HG02885 (cell line): ENCODE data around the gene C5orf58.
A peak's percentile ranks its signal among the peaks of the same experiment; 100 is the strongest.

Experiments used
- ATAC-seq: cut with Tn5 transposase; IDR thresholded peaks from one replicate; pipeline ENCODE4 v1.9.1; 2021; ENCODE audit warnings: mild to moderate bottlenecking; ENCODE audit not compliant: unreplicated experiment, poor library complexity

C5orf58 gene

DNA sequence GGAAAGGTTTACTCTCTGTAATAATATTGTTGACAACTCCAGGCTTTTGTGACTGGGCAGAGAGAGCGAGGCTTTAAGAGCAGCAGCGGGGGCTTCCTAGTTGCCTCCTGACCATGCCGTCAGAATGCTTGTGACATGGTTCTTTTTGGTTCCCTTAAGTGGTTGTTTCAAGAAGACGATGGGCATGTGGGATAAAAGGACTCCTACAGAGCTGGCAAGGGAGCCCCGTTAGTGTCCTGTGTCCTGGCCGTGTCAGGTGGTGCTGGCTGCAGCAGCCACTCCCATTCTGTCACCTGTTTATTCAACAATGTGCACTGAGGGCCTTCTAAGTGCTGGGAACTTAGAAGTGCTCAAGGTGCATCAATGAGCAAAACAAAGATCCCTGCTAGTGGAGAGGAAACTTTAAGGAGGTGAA lies 45.1 kb downstream of the C5orf58 start:
- ATAC-seq = no peak

DNA sequence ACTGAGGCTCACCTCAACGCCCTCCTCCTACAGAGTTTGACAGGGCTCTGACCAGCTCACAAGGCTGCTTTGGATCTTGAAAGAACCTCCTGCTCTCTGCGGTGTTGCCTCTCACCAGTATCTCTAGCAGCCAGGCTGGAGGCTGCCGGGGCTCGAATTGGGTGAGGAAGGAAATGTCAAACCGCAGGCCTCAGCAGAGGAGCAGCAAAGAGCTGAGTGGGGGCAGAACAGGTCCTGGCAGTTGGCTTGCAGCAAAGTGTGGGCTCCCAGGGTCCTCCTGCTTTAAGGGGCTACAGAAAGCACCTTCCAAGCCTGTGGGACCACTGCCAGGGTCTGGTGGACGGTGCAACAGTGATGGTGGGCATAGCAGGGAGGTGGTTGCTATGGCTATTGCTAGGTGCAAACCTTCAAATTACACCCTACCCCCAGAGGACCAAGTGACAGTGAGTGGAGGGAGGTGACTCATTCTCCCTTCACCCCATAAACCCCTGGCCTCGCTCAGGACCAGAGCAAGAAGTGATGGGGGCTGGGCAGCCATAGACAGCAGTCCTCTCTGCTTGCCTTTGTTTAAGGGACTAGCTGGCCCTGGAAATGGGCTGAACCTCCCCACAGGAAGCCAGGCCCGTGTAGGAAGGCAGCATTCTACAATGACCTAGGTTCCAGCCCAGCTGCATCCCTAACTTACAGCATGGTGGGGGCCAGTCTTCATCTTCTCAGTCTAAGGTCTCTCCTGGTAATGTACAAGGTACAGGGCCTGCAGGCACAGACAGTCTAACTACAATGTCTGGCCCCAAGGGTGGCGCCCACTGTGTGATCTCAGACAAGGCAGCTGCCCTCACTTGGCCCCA lies 46.0 kb downstream of the C5orf58 start:
- ATAC-seq = peak; percentile 90

DNA sequence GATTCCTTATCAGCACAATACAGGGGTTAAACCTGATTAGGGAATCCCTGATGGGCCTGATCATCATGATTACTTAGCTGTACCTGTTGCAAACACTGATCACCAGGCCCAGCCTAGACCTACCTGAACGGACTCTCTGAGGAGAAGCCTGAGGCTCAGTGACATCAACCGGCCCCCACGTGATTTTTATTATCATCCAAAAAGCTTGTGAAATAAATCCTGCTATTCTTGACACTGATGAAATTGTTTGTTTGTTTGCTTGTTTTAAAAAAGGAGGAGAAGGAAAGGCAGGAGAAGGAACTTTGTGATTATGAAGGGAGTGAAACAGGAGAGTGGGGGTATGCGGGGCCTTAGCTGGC lies 46.7 kb downstream of the C5orf58 start:
- no peak for ATAC-seq

DNA sequence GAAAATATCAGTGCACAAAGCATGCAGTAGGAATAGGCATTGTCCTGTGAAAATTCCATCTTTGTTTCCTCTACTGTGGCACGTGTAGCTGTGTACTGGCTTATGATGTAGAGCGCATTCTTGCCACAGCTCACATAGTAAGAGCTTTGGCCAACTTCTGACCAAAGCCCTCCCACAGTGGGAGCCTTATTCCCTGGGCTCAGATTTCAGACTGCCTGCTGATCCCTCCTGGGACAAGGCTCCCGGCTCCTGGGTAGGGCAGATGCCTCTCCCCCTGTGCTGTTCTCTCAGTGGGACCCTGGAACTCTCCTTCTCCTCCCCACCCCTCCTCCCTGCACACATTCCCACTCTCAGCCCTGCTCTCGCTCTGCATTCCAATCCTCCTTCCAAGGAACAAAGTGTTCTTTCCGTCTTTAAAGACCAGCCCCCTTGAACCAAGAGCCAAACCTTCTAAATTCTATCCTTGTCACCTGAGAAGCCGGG lies 47.3 kb downstream of the C5orf58 start:
- no peak for ATAC-seq

DNA sequence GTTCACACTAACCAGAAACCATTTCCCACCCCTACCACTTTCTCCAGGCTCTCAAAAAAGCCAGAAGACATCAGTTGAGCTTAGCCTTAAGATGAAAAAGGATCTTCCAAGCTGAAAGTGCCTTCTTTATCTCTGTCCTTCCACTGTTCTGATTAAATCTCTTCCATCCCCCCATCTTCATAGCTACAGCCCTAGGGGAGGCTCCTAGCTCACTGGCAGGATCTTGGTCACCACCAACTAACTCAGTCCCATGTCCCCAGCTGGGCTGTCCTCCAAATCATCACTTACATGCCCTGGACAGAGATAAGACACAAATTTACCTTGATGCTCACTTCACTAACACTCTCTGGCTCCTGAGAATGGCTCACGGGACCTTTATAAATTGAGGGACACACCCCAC lies 50.5 kb downstream of the C5orf58 start:
- ATAC-seq = no peak

DNA sequence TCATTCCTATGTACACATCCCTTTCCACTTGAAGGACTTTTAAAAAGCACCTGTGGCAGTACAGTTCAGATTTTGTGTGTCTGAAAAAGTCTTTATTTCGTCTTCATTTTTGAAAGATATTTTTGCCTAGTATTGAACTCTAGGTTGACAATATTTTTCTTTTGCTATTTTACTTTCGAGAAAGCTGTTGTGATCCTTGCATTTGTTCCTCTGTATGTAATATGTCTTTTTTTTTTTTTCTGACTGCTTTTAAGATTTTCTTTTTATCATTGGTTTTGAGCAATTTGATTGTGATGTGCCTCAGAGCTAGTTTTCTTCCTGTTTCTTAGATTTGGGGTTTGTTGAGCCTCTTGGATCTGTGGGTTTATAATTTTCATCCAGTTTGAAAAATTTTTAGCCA lies 51.4 kb downstream of the C5orf58 start:
- ATAC-seq = no peak

DNA sequence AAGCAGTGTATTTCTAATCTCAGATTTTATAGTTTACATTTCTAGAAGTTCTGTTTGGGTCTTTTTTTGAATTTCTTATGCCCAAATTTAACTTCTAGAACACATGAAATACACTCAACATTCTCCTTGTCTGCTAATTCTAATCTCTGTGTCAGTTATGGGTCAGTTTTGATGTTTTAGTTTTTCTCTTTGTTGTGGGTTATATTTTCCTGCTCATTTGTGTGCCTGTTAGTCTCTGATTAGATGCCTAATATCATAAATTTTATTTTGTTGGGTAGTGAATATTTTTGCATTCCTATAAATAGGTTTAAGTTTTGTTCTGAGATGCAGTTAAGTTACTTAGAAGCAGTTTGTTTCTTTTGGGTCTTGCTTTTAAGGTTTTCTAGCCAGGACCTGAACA lies 52.4 kb downstream of the C5orf58 start:
- no peak for ATAC-seq

DNA sequence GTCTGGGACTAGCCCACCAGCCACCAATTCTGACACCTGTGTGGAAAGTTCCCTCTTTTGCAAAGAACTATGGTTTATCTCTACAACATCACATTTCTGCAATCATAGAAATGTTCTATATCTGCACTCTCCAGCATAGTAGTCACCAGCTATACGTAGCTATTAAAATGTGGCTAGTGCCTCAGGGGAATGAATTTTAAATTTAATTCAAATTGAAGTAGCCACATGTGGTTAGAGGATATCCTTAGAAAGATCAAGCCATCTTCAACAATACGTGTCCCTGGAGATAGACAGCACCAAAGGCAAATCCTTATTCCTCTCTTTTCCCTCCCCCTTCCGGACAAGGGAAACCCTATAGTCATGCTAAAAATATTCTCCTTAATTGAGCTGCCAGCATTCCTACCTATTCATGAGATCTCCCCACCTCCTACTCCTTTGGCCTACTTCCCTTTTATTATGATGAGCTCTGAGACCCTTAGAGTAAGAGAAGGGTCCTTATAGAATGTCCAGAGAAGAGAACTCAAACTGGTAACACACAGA lies 53.7 kb downstream of the C5orf58 start:
- ATAC-seq = no peak

DNA sequence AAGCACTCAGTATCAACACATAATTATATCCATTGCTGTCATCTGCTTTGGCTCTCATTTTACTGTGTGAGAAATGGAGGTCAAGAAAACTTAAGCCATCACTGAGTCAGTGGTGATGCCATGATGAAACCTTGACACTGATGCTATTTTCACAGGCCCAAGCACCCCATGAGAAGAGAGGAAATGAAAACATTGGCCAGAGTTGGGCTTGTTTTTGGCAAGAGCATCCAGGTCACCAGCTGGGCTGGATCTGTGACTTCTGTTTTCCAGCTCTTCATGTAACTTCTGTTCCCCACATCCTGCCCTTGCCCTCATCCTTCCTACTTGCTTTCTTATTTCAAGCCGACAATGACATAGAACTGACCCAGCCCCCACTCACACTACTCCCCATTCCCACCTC lies 54.7 kb downstream of the C5orf58 start:
- ATAC-seq = no peak

DNA sequence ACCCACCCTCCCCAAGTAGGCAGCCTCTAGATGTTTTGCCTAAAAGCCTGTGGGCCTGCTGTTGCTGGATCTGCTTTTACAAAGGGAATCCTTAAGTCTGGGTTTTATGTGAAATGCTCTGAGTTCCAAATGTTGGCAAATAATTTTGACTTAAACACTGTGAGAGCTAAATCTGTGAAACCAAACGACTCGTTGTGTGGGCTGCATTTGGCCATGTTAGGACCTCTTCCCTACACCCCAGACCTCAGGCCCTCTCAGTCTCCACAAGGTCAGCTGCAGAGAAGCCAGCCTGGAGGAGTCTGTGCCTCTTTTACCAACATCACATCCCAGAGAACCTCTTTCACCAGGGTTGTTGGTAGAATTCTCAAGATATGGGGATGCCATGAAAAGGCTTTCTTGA lies 55.4 kb downstream of the C5orf58 start:
- ATAC-seq = no peak

DNA sequence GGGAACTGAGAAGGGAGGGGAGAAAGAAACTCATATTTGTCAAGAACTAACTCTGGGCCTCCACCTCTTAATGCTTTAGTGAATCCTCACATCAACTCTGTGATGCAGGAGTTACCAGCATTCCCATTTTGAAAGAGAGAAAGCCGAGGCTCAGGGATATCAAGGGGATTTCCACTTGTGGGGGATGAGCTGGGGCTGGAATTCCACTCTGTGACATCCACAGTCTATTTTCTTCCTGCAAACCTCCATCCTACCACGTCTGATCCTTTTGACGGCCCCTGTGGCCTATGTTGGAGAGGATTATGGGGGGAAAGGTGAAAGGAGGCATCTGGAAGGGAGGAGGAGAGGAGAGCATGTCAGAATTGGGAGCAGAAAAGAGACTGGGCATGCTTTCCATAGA lies 55.8 kb downstream of the C5orf58 start:
- no peak for ATAC-seq

DNA sequence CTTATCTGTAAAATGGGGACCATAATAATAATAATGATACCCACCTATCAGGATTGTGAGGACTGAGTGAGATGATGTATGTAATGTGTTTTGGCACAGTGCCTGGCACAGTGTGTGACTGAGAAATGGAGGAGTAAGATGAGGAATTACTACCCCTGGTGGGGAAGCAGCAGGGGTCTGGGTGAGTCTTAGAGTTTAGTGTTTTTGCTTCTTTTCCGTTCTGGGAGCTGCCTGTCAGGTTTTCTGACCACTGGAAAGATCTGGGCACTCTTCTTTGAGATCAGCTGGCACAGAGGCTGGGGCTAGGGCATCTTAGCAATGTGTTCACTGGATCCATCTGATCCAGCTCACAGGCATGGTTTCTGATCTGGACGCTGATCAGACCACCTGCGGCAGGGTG lies 56.3 kb downstream of the C5orf58 start:
- ATAC-seq = no peak

DNA sequence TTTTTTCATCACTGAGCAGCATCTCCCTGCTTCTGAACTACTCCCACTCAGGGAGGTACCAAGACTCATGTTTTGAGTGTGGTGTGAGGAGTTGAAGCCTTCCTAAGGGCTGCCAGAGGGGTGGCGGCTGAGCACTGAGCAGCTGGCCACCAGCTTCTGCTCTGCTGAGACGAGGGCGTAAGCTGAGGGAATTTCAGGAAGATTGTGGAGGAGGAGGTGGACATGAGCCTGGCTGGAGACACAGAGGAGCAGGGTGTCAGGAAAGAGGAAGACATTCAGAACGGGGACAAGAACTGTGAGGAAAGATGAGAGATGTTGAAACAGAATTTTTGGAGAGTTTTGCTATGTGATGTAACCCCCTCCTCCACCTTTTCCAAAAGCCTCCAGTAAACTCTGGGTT lies 57.0 kb downstream of the C5orf58 start:
- no peak for ATAC-seq

DNA sequence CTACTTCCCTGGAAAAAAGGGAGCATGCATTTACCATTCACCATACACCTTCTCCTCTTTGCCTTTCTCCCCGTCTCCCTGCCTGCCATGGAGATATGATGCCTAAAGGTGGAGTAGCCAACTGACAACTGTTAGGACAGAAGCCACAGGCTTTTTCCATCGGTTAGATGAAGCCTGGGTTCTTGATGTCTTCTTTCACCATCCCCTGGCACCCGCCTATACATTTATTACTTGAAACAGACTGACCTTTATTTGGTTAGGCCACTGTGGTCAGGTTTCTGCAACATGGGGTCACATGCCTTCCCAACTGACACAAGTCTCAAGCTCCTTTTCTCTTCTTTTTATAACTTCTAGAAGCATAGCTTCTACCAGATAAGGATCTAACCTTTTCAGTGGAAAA lies 57.7 kb downstream of the C5orf58 start:
- no peak for ATAC-seq

DNA sequence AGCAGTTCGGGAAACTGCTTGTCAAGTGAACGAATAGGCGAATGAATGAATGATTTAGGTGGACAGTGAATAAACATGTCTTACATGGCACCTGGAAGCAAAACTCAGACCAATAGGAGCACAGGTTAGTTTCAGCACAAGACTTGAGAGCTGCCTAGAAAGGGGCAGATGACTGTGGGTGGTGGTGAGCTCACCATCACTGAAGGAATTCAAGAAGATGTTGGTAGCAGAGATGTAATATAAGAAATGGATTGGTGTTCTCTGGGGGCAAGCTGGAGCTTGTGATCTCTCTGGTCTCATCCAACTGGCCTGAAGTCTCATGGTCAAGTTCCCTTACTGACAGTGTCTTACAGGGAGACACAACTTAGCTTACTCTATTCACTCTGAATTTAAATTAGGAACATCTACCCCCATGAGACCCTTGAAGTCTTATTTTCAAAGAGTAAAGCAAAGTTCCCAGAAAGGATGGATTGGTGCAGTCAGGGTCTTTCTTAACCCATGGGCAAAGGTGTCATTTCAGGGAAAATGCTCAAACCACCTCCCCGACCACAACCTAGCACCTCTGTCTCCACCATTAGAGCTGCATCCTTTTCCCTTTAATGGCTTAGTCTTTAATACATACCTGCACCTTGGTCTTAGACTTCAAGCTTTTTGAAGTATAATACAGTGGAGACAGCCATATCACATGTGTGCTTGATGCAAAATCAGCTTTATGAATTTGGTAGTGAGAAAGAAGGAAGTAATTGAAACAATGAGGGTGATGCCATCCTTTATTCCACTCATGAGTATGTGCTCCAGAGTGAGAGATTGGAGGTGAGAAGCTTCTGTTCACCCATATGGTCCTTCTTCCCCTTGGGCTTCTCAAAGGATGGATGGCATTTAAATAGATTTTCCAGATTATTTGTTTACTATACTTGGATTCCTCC lies 59.7 kb downstream of the C5orf58 start:
- no peak for ATAC-seq

DNA sequence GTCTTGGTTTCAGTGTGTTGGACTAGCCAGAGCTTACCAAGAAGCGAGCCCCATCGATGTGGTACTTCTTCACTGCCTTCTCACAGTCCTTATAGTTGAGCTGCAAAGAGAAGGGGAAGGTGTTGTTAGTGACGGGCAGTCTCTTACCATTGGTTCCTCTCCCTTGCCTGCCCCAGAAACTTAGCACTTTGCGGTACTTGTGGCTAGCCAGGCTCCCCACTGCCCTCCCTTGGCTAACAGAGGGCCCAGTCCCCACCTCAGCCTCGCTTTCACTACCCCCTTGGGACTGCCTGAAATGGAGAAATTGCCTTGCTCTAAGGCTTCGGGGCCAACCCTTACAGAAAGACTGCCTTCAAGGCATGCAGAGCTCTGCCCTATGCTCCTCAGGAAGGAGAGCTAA lies 60.5 kb downstream of the C5orf58 start:
- peak; percentile 81 for ATAC-seq

DNA sequence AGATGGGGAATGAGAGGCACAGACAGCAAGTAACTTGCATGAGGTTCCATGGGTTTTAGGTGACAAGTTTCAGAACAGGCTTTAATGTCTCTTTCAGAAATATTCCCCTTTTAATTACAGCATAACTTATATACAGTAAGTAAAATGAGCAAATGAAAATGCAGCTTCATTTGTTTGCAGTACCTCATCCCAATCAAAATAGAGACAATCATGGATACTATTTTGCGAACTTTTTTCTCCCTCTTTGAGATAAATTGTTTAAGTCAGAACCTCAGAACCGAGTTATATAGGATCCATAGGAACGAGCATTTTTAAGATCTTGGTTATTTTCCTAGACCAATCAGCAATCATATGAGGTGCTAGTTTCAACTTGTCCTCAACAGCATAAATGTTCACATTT lies 61.3 kb downstream of the C5orf58 start:
- ATAC-seq = no peak

DNA sequence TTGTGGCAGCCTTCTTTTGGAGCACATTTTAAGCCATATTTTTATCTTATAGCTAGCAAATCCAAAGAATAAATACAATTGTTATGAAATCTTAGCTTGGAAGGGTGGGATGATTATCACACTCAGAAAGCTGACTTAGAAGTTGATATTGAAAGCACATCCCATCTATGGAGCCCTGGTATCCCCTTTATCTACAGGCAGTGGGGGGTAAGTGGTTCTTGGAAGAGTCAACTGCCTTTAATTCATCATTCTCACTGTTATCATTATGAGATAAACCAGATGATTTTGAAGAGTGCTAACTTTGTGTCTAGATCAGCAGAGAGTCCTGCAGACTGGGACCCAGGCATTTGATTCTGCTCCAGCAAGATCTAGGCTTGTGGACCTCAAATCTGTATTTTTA lies 61.8 kb downstream of the C5orf58 start:
- no peak for ATAC-seq
